Activated naive CD4-positive, alpha-beta T cell treated with Interleukin-2 at 50 U/mL for 16 hours (primary cell): ENCODE results near the gene HOXC9.

Source experiments
- DNase-seq: peaks from one replicate; pipeline ENCODE4 v3.0.0-alpha.2; 2020

HOXC9 gene

GRCh38 chr12:53989227-53990113 lies 10.5 kb upstream of the HOXC9 start:
- no peak for DNase-seq

- DNase-seq, result no peak
Measured at GRCh38 chr12:53990311-53991076, 9.5 kb upstream of the HOXC9 start.

- no peak for DNase-seq
Measured at GRCh38 chr12:53991077-53991460, 8.9 kb upstream of the HOXC9 start.

- DNase-seq, result no peak
Measured at GRCh38 chr12:53992377-53992889, 7.5 kb upstream of the HOXC9 start.

GRCh38 chr12:53993162-53994008 lies 6.6 kb upstream of the HOXC9 start:
- DNase-seq, result no peak

- DNase-seq, result no peak
Measured at GRCh38 chr12:53994009-53994263, 6.0 kb upstream of the HOXC9 start.

GRCh38 chr12:53994264-53995001 lies 5.5 kb upstream of the HOXC9 start:
- DNase-seq, result no peak

GRCh38 chr12:53995002-53995377 lies 5.0 kb upstream of the HOXC9 start:
- peak; percentile 27 for DNase-seq

- DNase-seq, result no peak
Measured at GRCh38 chr12:53995378-53996239, 4.4 kb upstream of the HOXC9 start.

GRCh38 chr12:53996240-53997203 lies 3.4 kb upstream of the HOXC9 start:
- no peak for DNase-seq

GRCh38 chr12:53997204-53998109 lies 2.5 kb upstream of the HOXC9 start:
- no peak for DNase-seq

- no peak for DNase-seq
Measured at GRCh38 chr12:53998110-53998899, 1.7 kb upstream of the HOXC9 start.

- no peak for DNase-seq
Measured at GRCh38 chr12:53998900-53999236, 1.1 kb upstream of the HOXC9 start.

GRCh38 chr12:53999559-54000115 lies 324 bp upstream of the HOXC9 start:
- no peak for DNase-seq

GRCh38 chr12:54001283-54002187 lies 1.6 kb downstream of the HOXC9 start:
- no peak for DNase-seq

- DNase-seq, result no peak
Measured at GRCh38 chr12:54002278-54002914, 2.4 kb downstream of the HOXC9 start.
